ENCODE measurements around the gene C16orf92. TPM values are rescaled to one million over a fixed set of nuclear protein-coding genes. Genes with fewer than 3 reads are reported as not detected.

Gene C16orf92
- total RNA-seq, 1 experiment from 2014 or later = not detected

DNA sequence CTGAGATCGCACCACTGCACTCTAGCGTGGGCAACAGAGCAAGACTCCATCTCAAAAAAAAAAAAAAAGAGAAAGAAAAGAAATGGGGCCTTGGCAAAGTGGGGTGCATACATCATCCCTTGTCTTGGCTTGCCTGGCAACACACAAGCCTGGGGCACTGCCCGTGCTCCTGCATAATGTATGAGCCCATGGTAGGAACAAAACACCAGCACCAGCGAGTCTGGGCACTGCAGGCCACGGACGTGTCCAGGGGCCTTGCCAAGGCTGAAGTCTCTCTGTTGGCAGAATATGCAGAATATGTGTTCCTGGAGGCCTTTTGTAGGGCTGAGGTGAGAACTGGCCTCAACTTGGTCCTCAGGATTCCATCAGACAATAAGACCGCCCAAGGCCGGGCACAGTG is 26.9 kb downstream of the C16orf92 start (continued):
- TF ChIP-seq, protein P1, sequence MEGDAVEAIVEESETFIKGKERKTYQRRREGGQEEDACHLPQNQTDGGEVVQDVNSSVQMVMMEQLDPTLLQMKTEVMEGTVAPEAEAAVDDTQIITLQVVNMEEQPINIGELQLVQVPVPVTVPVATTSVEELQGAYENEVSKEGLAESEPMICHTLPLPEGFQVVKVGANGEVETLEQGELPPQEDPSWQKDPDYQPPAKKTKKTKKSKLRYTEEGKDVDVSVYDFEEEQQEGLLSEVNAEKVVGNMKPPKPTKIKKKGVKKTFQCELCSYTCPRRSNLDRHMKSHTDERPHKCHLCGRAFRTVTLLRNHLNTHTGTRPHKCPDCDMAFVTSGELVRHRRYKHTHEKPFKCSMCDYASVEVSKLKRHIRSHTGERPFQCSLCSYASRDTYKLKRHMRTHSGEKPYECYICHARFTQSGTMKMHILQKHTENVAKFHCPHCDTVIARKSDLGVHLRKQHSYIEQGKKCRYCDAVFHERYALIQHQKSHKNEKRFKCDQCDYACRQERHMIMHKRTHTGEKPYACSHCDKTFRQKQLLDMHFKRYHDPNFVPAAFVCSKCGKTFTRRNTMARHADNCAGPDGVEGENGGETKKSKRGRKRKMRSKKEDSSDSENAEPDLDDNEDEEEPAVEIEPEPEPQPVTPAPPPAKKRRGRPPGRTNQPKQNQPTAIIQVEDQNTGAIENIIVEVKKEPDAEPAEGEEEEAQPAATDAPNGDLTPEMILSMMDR (IDR thresholded peaks at IDR 0.05) = no peak
- TF ChIP-seq NFYB (CRISPR knock-in tag; conservative IDR thresholded peaks at IDR 0.05; ENCODE audit: low read depth) = no peak
- TF ChIP-seq FOXJ3 (CRISPR knock-in tag; IDR thresholded peaks at IDR 0.05; ENCODE audit: borderline replicate concordance) = no peak

GRCh38 chr16:30051518-30051917 is 28.5 kb downstream of the C16orf92 start:
- peaks cover 40% of the 10 kb centered on the region for H3K27me3 Mint-ChIP-seq (ENCODE audit: low read depth)
- H3K27ac Mint-ChIP-seq = 0 out of 2 replicates have a peak overlapping the region, but pooled peaks have one; percentile 93
- no peak for DNase-seq (ENCODE audit: low spot score)
- H3K36me3 Mint-ChIP-seq = no peaks in the 10 kb centered on the region
- peak overlapping the region; percentile 52 for H3K4me3 Mint-ChIP-seq
- TF ChIP-seq SMAD4 (CRISPR knock-in tag; IDR thresholded peaks at IDR 0.05) = no peak
- TF ChIP-seq TP53 (CRISPR knock-in tag; IDR thresholded peaks at IDR 0.05) = no peak
- no peak for TF ChIP-seq PREB (CRISPR knock-in tag; IDR thresholded peaks at IDR 0.05; ENCODE audit: borderline replicate concordance)
- TF ChIP-seq, protein P2, sequence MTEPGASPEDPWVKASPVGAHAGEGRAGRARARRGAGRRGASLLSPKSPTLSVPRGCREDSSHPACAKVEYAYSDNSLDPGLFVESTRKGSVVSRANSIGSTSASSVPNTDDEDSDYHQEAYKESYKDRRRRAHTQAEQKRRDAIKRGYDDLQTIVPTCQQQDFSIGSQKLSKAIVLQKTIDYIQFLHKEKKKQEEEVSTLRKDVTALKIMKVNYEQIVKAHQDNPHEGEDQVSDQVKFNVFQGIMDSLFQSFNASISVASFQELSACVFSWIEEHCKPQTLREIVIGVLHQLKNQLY (CRISPR knock-in tag; IDR thresholded peaks at IDR 0.05) = no peak
- TF ChIP-seq SP1 (CRISPR knock-in tag; conservative IDR thresholded peaks at IDR 0.05) = no peak
- TF ChIP-seq ZNF416 (CRISPR knock-in tag; IDR thresholded peaks at IDR 0.05) = no peak
- TF ChIP-seq, protein P1 (IDR thresholded peaks at IDR 0.05) = no peak
- TF ChIP-seq, protein P3, sequence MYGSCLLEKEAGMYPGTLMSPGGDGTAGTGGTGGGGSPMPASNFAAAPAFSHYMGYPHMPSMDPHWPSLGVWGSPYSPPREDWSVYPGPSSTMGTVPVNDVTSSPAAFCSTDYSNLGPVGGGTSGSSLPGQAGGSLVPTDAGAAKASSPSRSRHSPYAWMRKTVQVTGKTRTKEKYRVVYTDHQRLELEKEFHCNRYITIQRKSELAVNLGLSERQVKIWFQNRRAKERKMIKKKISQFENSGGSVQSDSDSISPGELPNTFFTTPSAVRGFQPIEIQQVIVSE (CRISPR knock-in tag; IDR thresholded peaks at IDR 0.05; ENCODE audit: borderline replicate concordance) = no peak
- no peak for TF ChIP-seq E2F1 (CRISPR knock-in tag; IDR thresholded peaks at IDR 0.05)
- no peak for TF ChIP-seq MYBL2 (CRISPR knock-in tag; IDR thresholded peaks at IDR 0.05)
- TF ChIP-seq ZNF423 (CRISPR knock-in tag; IDR thresholded peaks at IDR 0.05) = no peak
- no peak for TF ChIP-seq SMAD3 (CRISPR knock-in tag; IDR thresholded peaks at IDR 0.05; ENCODE audit: borderline replicate concordance)
- CTCF ChIA-PET = interaction anchor here (0.6 to 1.0 kb wide), 3 partner anchors 19 to 550 kb away, joined by 3 to 4 read pairs (median 4); no protein-coding TSS in a partner anchor
- POLR2A ChIA-PET = no interaction called here
- no peak for ATAC-seq
- no peaks in the 10 kb centered on the region for H3K9me3 Mint-ChIP-seq
- H3K4me1 Mint-ChIP-seq = peaks cover 14% of the 10 kb centered on the region

DNA sequence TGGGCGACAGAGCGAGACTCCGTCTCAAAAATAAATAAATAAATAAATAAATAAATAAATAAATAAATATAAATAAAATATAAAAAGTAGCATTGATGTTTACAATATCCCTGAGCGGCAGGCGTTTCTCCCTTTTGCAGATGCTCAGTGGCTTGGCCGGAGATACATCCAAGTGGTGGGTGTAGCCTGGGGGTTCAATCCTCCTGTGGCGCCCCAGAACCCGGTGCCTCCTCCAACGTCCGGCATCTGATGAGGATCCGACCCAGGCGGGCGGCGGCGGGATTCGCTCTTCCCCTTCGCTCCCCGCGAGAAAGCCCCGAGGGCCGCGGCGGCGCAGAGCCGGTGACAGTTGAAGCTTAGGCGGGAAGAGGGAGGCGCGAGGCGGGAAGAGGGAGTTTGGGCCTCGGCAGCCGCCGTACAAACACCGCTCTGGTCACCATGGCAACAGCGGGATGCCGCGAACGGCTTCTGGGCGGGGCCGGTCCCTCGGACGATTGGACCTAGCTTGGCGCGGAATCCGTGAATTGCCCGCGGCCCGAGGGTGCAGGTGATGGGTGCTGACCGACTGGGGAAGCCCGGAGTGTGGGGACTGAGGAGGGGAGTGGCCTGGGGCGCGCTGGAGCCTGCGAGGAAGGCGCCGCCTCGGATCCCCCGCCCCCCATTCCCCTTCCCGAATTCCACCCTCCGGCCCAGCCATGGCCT is 29.8 kb downstream of the C16orf92 start:
- peak overlapping the region; percentile 82 for H3K4me3 Mint-ChIP-seq
- H3K9me3 Mint-ChIP-seq = no peaks in the 10 kb centered on the region
- ChIA-PET POLR2A (interaction anchor here (1.5 kb wide), 1 partner anchor 13 kb away, joined by 5 read pairs; the partner anchor contains the start of gene ALDOA), CTCF (interaction anchor here (1.0 to 6.8 kb wide), 6 partner anchors 9 to 204 kb away, joined by 4 to 89 read pairs (median 8); partner anchors contain the start of genes ALDOA, TBX6 and TLCD3B)
- no peak overlapping the region for H3K27ac Mint-ChIP-seq
- peaks cover 37% of the 10 kb centered on the region for H3K27me3 Mint-ChIP-seq (ENCODE audit: low read depth)
- H3K36me3 Mint-ChIP-seq = no peaks in the 10 kb centered on the region
- DNase-seq (ENCODE audit: low spot score) (peak; percentile 94), ATAC-seq (peak; percentile 60)
- H3K4me1 Mint-ChIP-seq = peaks cover 14% of the 10 kb centered on the region
- TF ChIP-seq IRF1 (CRISPR knock-in tag; IDR thresholded peaks at IDR 0.05) (peak; percentile 47; the same call in 1 of the 2 replicates), JUN (CRISPR knock-in tag; IDR thresholded peaks at IDR 0.05) (peak; percentile 23; the same call in 1 of the 2 replicates), TEAD1 (CRISPR knock-in tag; IDR thresholded peaks at IDR 0.05) (peak; percentile 88; the same call in 1 of the 2 replicates), ZNF121 (CRISPR knock-in tag; IDR thresholded peaks at IDR 0.05) (no peak), SMAD4 (CRISPR knock-in tag; IDR thresholded peaks at IDR 0.05) (no peak), FOXJ3 (CRISPR knock-in tag; IDR thresholded peaks at IDR 0.05; ENCODE audit: borderline replicate concordance) (no peak), ZBTB21 (CRISPR knock-in tag; IDR thresholded peaks at IDR 0.05; ENCODE audit: borderline replicate concordance) (no peak), ZNF232 (CRISPR knock-in tag; IDR thresholded peaks at IDR 0.05) (peak; percentile 83)
- TF ChIP-seq, protein P4, sequence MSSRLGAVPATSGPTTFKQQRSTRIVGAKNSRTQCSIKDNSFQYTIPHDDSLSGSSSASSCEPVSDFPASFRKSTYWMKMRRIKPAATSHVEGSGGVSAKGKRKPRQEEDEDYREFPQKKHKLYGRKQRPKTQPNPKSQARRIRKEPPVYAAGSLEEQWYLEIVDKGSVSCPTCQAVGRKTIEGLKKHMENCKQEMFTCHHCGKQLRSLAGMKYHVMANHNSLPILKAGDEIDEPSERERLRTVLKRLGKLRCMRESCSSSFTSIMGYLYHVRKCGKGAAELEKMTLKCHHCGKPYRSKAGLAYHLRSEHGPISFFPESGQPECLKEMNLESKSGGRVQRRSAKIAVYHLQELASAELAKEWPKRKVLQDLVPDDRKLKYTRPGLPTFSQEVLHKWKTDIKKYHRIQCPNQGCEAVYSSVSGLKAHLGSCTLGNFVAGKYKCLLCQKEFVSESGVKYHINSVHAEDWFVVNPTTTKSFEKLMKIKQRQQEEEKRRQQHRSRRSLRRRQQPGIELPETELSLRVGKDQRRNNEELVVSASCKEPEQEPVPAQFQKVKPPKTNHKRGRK (CRISPR knock-in tag; IDR thresholded peaks at IDR 0.05; ENCODE audit: borderline replicate concordance) = no peak
